Smooth muscle cell (in vitro differentiated cells): Measurements from ENCODE around the gene APOE. TPM values are rescaled to one million over a fixed set of nuclear protein-coding genes. Genes with fewer than 3 reads are reported as not detected.

ENCODE experiments used
- DNase-seq: peaks from one replicate; lab custom pipeline; 2025; ENCODE audit not compliant: unreplicated experiment; lab: John Stamatoyannopoulos, UW
- H2AFZ ChIP-seq: fragments of 200-600 bp; sonication (generic); 2 replicates; pipeline ENCODE4 v1.6.0; 2016; ENCODE audit warnings: antibody characterized with exemption, low read depth, mild to moderate bottlenecking
- H3F3A ChIP-seq: fragments of 200-600 bp; sonication (generic); 2 replicates; pipeline ENCODE4 v1.6.0; 2017; ENCODE audit warnings: antibody characterized with exemption, low read depth
- H3K27ac ChIP-seq: fragments of 200-600 bp; sonication (generic); 2 replicates; pipeline ENCODE4 v1.5.1; 2016; ENCODE audit warnings: low read depth, mild to moderate bottlenecking
- H3K27me3 ChIP-seq: fragments of 200-600 bp; sonication (generic); 2 replicates; pipeline ENCODE4 v1.6.1; 2016; ENCODE audit warnings: low read depth, mild to moderate bottlenecking
- H3K36me3 ChIP-seq: fragments of 200-600 bp; sonication (generic); 2 replicates; pipeline ENCODE4 v1.5.1; 2016; ENCODE audit warnings: low read depth
- H3K4me1 ChIP-seq: fragments of 200-600 bp; sonication (generic); 2 replicates; pipeline ENCODE4 v1.5.1; 2016; ENCODE audit warnings: low read depth
- H3K4me2 ChIP-seq: fragments of 200-600 bp; sonication (generic); 2 replicates; pipeline ENCODE4 v1.6.0; 2016; ENCODE audit warnings: mild to moderate bottlenecking
- H3K4me3 ChIP-seq: fragments of 200-600 bp; sonication (generic); 2 replicates; pipeline ENCODE4 v1.5.1; 2016; ENCODE audit warnings: mild to moderate bottlenecking
- H3K79me2 ChIP-seq: fragments of 200-600 bp; sonication (generic); 2 replicates; pipeline ENCODE4 v1.6.0; 2016; ENCODE audit warnings: low read depth, mild to moderate bottlenecking
- H3K9ac ChIP-seq: fragments of 200-600 bp; sonication (generic); 2 replicates; pipeline ENCODE4 v1.6.0; 2016; ENCODE audit warnings: low read depth
- H3K9me3 ChIP-seq: fragments of 200-600 bp; sonication (generic); replicated peaks from 2 replicates; pipeline ENCODE4 v1.5.1; 2016; ENCODE audit warnings: low read depth
- H4K20me1 ChIP-seq: fragments of 200-600 bp; sonication (generic); 2 replicates; pipeline ENCODE4 v1.6.0; 2016; ENCODE audit warnings: low read depth
- WGBS: methylation state at CpG from one replicate; pipeline ENCODE4 v1.1.7; 2016; ENCODE audit warnings: low lambda C conversion rate; 5-methylcytosine and 5-hydroxymethylcytosine counted together
- polyA plus RNA-seq: library from polyadenylated mRNA; unstranded; fragments of >200 nt; fragmentation: Nextera tagmentation; extraction: Ambion mirVana; gene quantifications from 2 replicates; pipeline ENCODE4 v1.2.1, GENCODE V29; 2016
- total RNA-seq: library from RNA; depleted of rRNA; stranded (reverse); fragments of >200 nt; gene quantifications from 2 replicates; pipeline ENCODE4 v1.2.3, GENCODE V29; 2014
- TF ChIP-seq, protein P1 (sequence below): fragments of 200-600 bp; sonication (generic); IDR thresholded peaks from 2 replicates; pipeline ENCODE4 v1.5.1; 2017; ENCODE audit warnings: borderline replicate concordance, mild to moderate bottlenecking, antibody characterized with exemption; ENCODE audit not compliant: insufficient read depth, poor library complexity, severe bottlenecking

Gene APOE
- total and polyA plus RNA-seq, 2 experiments from 2014 or later: 228 to 329 TPM

DNA sequence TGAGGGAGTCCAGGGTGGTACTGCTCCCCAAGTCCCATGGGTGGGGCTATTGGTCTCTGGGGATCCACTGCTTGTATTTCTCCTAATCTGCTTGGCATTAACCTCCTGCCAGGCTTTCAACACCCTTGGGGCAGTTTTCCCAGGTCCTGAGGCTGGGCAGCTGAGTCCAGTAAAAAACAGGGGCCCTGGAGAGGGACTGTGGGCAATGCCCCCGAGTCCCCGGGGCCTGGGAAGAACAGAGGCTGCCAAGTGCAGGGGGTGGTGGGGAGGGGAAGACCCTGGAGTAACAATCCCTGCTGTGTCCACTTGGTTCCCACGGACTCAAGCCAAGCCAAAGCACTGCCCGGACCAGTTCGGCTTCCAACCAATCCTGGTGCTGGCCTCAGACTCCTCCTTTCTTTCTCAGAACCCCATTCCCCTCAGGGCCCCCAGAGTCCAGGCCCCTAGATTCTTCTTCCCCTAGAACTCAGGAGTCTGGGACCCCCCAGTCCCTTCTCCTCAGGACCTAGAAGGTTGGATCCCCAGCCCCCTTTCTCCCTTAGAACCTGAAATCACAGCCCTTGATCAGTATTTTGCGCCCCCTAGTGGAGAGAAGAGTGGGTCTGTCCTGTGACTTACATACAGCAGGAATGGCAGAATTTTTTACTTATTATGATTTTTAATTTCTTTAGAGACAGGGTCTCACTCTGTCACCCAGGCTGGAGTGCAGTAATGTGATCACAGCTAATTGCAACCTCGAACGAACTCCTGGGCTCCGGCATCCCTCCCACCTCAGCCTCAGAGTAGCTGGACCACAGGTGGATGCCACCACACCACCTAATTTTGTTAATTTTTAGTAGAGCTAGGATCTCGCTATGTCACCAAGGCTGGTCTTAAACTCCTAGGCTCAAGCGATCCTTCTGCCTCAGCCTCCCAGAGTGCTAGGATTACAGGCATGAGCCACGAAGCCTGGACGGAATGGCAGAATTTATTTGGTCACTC is 45.9 kb downstream of the APOE start:
- WGBS: 58% methylated on average over 13 of the region's 13 CpGs
- Histone ChIP-seq H3K4me2 (no peak overlapping the region), H3K27me3 (no peaks in the 10 kb centered on the region), H3K4me1 (peaks cover 6% of the 10 kb centered on the region), H3F3A (no peaks in the 10 kb centered on the region), H3K4me3 (no peak overlapping the region), H3K9ac (no peak overlapping the region), H3K27ac (no peak overlapping the region), H3K36me3 (no peaks in the 10 kb centered on the region), H2AFZ (no peak overlapping the region), H3K9me3 (no peaks in the 10 kb centered on the region), H3K79me2 (peaks cover 12% of the 10 kb centered on the region), H4K20me1 (peaks cover 10% of the 10 kb centered on the region)
- peak; percentile 13 for DNase-seq
- TF ChIP-seq, protein P1, sequence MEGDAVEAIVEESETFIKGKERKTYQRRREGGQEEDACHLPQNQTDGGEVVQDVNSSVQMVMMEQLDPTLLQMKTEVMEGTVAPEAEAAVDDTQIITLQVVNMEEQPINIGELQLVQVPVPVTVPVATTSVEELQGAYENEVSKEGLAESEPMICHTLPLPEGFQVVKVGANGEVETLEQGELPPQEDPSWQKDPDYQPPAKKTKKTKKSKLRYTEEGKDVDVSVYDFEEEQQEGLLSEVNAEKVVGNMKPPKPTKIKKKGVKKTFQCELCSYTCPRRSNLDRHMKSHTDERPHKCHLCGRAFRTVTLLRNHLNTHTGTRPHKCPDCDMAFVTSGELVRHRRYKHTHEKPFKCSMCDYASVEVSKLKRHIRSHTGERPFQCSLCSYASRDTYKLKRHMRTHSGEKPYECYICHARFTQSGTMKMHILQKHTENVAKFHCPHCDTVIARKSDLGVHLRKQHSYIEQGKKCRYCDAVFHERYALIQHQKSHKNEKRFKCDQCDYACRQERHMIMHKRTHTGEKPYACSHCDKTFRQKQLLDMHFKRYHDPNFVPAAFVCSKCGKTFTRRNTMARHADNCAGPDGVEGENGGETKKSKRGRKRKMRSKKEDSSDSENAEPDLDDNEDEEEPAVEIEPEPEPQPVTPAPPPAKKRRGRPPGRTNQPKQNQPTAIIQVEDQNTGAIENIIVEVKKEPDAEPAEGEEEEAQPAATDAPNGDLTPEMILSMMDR: peak; percentile 87

DNA sequence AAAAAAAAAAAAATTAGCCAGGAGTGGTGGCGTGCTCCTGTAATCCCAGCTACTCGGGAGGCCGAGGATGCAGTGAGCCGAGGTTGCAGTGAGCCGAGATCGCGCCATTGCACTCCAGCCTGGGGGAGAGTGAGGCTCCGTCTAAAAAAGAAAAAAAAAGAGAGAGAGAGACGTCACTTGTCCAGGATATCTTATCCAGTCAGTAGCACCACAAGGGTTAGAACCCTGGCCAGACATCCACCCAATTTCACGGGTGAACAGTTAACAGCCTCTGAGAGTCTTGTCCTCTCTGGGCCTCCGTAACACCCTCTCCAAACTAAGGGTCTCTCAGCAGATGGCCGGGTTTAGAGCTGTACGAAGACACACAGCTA is 48.7 kb downstream of the APOE start:
- Histone ChIP-seq H3K9me3 (no peaks in the 10 kb centered on the region), H3K4me3 (peak overlapping the region; percentile 65), H3K4me1 (peaks cover 11% of the 10 kb centered on the region), H3K27ac (peak overlapping the region; percentile 77), H4K20me1 (peaks cover 38% of the 10 kb centered on the region), H3K9ac (peak overlapping the region; percentile 74), H3K27me3 (no peaks in the 10 kb centered on the region), H3K36me3 (no peaks in the 10 kb centered on the region), H3K79me2 (peaks cover 40% of the 10 kb centered on the region), H2AFZ (peak overlapping the region; percentile 78), H3F3A (no peaks in the 10 kb centered on the region), H3K4me2 (peak overlapping the region; percentile 95)
- no peak for DNase-seq
- TF ChIP-seq, protein P1: no peak
- WGBS: 61% methylated on average over 13 of the region's 13 CpGs

GRCh38 chr19:44954649-44955504 is 49.3 kb downstream of the APOE start, which contains the start of gene CLPTM1:
Gene CLPTM1, plus strand, starts transcription at chr19:44955380. Its CDS starts 16 bp downstream, at chr19:44955396.
- TF ChIP-seq, protein P1: no peak
- peak; percentile 90 for DNase-seq
- peak within 1 kb of the TSS; percentile 78 for H2AFZ ChIP-seq
- peak within 1 kb of the TSS; percentile 65 for H3K4me3 ChIP-seq
- peaks cover 11% of the 10 kb centered on the region for H3K4me1 ChIP-seq
- H3K27ac ChIP-seq: peak within 1 kb of the TSS; percentile 77
- H3K27me3 ChIP-seq: no peaks in the 10 kb centered on the region
- peaks cover 47% of the 10 kb centered on the region for H3K79me2 ChIP-seq
- H3K36me3 ChIP-seq: no peaks in the 10 kb centered on the region
- H3K9ac ChIP-seq: peak within 1 kb of the TSS; percentile 97
- H3F3A ChIP-seq: no peaks in the 10 kb centered on the region
- H3K9me3 ChIP-seq: no peaks in the 10 kb centered on the region
- WGBS: under 1% methylated on average over 47 of the region's 65 CpGs
- H3K4me2 ChIP-seq: peak within 1 kb of the TSS; percentile 95
- peaks cover 44% of the 10 kb centered on the region for H4K20me1 ChIP-seq
